Left ventricle myocardium superior (tissue), 1 donor: ENCODE results near the gene KIRREL3. TPM values are rescaled to one million over a fixed set of nuclear protein-coding genes. Genes with fewer than 3 reads are reported as not detected.
A peak's percentile ranks its signal among the peaks of the same experiment; 100 is the strongest.

Experiments
- ATAC-seq: fragments of 200-7000 bp; cut with Tn5 transposase; one replicate; pipeline ENCODE4 v1.9.1; 2020; ENCODE audit warnings: mild to moderate bottlenecking, moderate library complexity
- DNase-seq: peaks from one replicate; pipeline ENCODE4 v3.0.0-alpha.2; 2020
- intact Hi-C: fragments of 100-400 bp; cut with micrococcal nuclease; formaldehyde crosslinking; loops from one replicate; pipeline ENCODE4 v1.11.0; 2022
- total RNA-seq: library from RNA; stranded (reverse); fragmentation: NEBNext Ultra II Directional; extraction: Animal tissue kit (Norgen Biotek cat#: 25700); gene quantifications from one replicate; pipeline ENCODE4 v1.2.1, GENCODE V29; 2021
- donor health status: DM: no; HTN: yes; CAD: no; lungs with severe emphysema.

The KIRREL3 gene
- total RNA-seq, 1 donor from 2014 or later = 0.35 TPM

DNA sequence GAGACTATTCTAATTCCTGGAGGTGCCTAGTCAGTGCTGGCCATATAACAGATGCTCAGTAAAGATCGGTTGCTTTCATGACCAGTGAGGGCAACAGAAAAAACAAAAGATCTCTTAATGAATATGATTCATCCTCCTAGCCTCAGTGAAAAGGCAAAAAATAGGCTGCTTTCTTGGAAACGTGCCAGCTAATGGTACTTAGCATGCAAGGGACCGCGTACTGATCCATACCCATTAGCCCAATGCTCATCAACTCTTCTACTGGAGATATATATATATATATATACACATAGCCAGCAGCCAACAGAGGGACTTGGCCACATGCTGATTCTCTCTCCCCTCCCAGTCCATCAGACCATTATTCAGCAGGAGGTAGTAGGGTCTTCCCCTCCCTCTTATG, 320.4 kb downstream of the KIRREL3 start:
- intact Hi-C loops = no loop called here
- ATAC-seq = no peak
- DNase-seq = no peak

DNA sequence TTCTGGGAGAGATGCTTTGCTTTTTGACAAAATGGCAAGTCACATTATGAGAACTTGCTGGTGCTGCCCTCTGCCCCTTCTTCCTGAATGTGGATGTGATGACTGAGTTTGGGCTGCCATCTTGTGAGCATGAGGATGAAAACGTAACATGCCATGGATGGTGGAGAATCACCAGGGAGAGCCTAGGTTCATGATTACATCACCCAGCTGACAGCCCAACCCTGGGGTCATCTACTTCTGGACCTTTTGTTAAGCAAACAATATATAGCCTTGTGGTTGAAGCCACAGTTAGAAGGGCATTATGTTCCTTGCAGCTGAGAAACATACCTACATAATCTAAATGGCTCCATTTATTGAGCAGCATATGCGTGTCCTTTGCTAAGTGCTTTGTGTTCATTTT, 321.5 kb downstream of the KIRREL3 start:
- no peak for ATAC-seq
- intact Hi-C loops = no loop called here
- no peak for DNase-seq

DNA sequence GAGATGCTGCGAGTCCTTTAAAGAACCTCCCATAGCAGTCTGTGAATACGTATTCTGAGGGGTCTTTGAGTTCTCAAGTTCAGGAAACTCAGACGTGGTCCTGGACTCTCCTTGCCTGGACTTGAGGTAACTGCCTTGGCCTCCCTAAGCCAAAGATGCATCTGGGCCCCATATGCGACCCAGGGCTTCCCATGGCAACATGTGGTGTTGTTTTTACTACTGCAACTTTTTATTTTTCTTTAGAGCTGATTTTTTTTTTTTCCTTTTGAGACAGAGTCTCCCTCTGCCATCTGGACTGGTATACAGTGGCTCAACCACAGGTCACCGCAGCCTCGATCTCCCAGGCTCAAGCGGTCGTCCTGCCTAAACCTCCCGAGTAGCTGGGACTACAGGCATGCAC, 324.0 kb downstream of the KIRREL3 start:
- ATAC-seq (no peak), DNase-seq (no peak)
- intact Hi-C loops = no loop called here

DNA sequence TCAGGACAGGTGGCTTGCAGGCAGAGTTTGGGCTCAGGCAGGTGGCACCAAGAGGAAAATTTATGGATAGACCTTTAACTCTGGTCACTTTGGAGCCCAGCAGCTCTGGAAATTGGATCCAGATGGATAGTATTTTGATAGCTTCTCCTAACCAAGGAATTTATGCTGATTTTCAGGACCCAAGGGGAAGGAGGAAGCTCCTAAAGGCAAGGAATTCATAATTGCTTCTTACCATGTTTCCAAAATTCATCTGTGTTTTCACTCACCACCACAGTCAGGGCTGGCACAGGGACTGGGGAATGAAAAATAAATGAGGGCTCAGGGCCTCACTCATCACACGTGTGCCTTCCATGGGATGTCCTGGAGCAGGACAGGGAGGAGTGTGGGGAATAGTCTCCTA, 327.3 kb downstream of the KIRREL3 start:
- intact Hi-C loops = no loop called here
- ATAC-seq (no peak), DNase-seq (no peak)

DNA sequence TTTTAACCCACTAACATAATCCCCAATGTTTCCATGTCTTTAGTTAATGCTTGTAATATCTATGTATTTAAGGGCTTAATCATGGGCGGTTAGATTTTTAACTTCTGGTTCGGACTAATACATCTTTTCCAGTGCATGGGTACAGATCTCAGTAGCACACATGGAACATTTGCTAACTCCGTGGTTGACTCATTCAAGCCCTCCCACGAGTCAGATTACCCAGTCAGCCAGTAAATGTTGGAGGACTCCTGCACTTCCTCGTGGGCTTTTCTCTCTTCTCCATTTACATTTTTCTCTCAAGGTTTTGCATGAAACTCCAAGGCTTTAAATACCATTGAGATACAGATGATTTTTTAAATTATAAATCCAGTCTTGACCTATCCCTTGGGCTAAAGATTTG, 331.2 kb downstream of the KIRREL3 start:
- no peak for ATAC-seq
- intact Hi-C loops = no loop called here
- no peak for DNase-seq

DNA sequence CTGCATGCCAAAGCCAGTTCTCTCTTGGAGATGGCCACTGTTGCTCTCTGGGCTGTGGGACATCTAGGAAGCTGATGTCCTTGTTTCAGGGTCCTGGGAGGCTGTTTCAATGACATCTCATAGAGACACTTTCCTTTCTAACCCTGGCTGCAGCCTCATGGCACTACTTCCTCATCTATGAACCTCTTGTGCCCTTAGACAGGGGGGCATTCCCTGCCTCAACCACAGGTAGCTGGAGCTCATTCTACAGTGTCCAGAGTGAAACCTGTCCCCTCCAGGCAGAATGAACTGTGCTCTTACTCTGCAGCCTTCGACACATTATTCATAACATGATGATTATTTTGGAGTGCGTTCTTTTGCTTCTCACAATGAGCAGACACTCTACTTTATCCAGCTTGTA, 335.9 kb downstream of the KIRREL3 start:
- intact Hi-C loops = no loop called here
- no peak for DNase-seq
- no peak for ATAC-seq

DNA sequence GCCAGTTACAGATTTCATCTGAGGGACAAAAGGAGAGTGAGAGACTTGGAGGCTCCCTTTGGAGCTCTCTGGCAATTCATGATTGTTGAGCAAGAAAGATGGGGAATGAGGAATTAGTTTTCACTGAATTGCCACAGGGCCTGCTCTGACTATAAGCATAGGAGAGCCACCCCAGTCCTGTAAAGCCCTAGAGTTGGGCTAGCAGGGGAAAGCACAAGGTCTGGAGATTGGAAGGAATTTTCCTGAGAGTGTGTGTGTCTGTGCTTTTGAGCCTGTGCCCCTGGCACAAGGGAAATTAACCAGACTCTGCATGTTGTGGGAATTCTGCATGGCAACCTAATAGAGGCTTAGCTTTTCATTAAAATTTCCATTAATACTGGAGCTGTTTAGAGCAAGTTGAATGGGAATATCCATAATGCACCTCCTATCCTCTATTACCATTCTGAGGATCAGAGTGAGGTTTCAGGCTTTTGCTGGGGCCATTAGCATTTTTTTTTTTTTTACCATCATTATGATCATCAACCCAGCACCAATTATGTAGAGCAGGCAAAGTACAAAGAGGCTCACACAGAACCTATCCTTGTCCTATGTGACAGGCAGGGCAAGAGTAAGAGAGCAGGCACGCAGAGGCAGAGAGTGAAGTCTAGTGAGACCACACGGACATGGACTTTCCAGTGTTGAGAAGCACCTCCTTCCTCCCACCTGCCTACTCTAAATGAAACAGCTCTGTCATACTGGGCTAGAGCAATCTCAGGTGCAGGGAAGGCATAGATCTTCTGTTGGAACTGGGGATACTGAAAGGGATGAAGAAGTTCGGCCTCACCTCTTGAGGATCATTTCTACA, 336.6 kb downstream of the KIRREL3 start:
- intact Hi-C loops = no loop called here
- DNase-seq = no peak
- no peak for ATAC-seq

DNA sequence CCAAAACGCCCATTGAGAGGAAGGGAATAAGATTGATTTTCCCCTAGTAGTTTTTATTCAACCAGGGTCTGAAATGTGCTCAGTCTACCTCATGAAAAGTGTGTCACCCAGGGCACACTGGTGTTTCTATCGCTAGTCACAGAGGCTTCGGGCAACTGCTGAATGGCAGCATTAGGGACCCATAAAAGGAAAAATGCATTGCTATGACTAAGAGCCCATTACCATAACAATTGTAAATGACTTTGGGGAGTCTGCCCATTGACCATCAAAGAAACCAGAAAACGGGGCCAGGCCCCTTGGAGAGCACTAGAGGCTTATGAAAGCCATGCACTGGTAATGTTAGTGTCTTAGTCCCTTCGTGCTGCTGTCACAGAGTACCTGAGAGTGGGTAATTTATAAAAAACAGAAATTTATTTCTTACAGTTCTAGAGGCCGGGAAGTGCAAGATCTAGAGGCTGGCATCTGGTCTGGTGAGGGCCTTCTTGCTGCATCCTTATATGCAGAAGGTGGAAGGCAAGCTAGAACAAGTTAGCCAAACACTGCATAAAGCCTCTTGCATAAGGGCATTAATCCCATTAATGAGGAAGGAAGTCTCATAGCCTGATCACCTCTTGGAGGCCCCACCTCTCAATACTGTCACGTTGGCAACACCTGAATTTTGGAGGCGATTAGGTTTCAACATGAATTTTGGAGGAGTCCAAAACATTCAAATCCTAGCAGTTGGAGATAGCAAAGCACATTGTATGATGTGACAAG, 338.4 kb downstream of the KIRREL3 start:
- intact Hi-C loops = no loop called here
- ATAC-seq (no peak), DNase-seq (no peak)

DNA sequence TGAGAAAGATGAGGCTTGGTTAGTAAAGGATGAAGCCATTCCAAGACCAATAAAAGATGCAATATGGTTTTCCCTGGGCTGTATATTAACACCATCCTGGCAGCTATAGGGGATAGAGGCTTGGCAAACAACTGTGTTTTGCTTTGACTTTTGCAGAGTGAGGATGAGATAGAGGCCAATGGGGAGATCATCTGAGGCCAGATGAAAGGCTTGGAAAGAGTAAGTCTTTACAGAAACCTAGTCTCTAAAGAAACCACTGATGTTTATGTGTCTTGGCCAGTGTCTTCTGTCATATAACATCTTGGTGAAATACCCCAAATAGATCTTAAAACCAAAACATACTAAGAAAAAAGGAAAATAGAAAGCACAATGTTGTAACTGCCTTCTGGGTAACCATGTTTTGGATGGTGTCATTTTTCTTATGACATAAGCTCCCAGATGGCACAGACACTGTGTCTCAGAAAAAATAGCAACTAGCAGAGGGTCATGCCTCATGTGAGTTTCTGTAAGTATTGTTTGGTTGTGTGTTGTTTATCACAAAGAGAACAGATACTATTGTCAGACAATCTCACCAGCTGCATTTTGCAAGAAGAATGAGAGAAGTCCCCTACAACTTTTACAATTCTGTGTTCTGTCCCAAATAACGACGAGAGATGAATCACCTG, 339.7 kb downstream of the KIRREL3 start:
- ATAC-seq (no peak), DNase-seq (no peak)
- intact Hi-C loops = no loop called here

DNA sequence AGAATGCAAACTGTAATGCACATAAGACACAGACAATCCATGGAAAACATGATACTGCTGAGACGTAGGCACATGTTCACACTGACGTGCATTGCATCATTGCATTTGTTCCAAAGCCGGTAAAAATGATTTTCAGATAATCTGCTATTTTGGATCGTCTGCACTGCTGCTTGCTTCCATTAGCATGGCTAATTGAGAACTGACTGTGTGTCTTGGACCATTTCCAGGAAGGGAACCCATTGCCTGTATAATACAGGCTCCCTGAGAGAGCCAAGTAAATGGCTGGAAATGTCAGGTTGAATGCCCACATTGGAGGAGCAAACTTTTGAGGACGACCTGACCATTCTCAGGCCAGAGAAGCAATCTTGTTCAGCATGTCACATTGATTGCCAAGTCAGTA, 340.2 kb downstream of the KIRREL3 start:
- no peak for ATAC-seq
- intact Hi-C loops = no loop called here

DNA sequence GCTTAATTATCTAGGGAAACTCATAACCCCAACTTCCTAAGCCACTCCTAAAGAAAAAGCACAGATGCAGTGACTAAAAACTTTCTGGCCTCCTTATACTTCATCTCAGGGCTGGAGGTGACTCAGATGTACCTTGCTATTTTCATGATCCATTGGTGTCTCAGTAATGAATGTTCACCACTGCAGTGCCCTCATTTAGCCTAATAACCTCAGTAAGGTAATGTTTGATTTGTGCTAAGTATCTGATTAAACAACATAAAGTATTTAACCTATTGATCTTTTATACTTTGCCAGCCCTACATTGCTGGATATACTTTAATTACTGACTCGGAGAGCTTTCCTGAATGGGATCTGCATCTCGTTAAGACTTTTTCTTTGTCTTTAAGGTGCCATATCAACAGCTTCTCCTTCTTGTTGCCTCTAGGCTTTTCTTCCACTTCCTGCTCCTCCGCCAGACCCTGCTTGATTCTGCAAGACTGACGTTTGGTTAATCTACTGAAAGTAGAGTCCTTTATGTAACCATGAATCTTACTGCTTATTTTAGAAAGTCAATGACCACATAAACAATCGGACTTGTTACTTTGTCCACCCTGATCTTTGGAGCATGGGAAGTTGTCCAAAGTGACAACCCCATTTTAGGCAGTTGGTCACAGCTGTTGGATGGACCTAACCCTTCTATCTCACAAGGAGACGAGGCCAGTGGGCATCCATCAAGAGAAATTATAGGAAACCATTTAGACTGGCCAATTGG, 342.1 kb downstream of the KIRREL3 start:
- DNase-seq (no peak), ATAC-seq (no peak)
- intact Hi-C loops = no loop called here

More for the DNA sequence above, 340.2 kb downstream of the KIRREL3 start:
- no peak for DNase-seq

DNA sequence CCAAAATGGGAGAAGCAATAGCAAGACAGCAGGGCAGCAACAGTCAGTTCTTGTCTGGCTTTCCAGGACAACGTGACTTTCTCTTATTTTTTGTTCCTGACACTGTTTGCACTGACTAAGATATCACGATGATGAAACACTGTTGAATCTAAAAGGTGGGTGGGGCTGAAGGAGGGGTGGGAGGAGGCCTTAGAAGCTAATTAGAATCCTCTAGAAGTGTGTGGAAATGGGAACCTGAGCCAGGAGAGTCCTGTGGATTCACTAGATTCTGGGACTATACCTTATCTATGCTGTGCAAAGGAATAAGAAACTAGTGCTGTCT, 344.8 kb downstream of the KIRREL3 start:
- no peak for ATAC-seq
- intact Hi-C loops = no loop called here
- no peak for DNase-seq

DNA sequence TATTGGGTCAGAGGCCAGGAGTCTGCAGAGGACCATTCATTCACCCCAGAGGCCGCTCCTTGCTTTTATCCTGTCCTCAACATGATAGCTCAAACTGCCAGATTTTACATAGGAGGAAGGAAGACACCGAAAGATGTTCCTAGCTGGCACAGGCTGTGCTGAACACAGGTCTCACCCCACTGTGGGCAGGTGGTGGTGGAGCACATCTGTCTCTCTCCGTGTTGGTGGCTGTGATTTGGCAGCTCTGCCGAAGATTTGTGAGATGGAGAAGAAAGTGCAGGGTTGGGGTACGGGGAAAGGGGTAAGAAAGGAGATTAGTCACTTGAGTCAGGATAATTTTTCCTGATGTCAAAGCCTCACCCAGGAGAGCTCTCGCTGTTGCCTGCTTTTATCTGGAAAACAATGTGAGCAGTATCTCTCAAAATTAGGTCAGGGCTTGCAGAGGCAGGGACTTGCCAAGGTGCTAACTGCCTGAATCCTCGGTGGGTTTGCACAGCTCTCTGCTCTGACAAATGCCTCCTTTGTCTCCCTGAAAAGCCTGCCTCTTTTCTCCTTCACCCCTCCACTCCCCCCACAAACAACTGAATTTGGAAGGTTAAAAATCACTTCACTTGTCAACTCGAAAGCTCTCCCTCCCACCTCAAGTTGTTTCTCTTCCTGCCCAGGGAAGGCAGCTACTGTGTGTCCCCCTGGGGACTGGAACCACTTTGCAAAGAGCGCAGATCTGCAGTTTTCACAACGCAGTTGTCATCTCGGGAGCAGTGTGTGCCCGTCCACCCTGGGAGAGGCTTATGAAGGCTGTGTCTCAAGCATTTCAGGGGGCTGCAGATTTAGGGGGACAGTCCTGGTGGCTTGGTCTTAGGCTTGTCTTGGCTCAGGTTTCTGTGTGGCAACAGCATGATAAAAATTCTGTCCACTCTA, 345.4 kb downstream of the KIRREL3 start:
- DNase-seq (no peak), ATAC-seq (no peak)
- intact Hi-C loops = no loop called here

DNA sequence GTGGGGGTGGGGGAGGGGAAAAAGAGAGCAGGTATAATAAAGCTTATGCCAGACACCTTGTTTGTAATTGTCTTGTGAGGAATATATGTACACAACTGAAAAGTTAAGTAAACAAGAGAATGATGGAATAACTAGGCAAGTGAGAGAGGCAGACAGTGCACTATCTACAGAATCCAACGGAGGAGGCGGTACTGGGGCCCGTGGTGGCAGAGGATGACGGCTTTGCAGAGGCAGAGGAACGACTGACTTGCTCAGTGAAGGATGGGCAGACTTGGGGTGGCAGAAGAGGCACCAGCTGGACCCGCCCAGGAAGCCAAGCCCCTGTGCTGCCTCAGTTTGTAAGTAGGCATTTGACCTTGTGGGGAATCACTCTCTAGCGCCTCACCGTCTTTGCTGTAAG, 347.5 kb downstream of the KIRREL3 start:
- ATAC-seq (no peak), DNase-seq (no peak)
- intact Hi-C loops = no loop called here

DNA sequence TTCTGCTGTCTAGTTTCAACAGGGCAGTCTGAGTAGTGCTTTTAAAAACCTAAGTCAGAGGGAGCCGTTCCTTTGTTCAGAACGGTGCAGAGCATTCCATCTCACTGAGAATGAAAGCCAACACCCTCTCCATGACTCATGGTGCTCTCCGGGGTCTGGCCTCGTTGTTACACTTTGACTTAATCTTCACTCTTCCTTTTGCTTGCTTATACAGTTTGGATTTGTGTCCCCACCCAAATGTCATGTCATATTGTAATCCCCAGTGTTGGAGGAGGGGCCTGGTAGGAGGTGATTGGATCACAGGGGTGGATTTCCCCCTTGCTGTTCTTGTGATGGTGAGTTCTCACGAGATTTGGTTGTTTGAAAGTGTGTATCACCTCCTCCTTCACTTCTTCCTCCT, 352.8 kb downstream of the KIRREL3 start:
- DNase-seq = no peak
- ATAC-seq = peak; percentile 32
- intact Hi-C loops = no loop called here

DNA sequence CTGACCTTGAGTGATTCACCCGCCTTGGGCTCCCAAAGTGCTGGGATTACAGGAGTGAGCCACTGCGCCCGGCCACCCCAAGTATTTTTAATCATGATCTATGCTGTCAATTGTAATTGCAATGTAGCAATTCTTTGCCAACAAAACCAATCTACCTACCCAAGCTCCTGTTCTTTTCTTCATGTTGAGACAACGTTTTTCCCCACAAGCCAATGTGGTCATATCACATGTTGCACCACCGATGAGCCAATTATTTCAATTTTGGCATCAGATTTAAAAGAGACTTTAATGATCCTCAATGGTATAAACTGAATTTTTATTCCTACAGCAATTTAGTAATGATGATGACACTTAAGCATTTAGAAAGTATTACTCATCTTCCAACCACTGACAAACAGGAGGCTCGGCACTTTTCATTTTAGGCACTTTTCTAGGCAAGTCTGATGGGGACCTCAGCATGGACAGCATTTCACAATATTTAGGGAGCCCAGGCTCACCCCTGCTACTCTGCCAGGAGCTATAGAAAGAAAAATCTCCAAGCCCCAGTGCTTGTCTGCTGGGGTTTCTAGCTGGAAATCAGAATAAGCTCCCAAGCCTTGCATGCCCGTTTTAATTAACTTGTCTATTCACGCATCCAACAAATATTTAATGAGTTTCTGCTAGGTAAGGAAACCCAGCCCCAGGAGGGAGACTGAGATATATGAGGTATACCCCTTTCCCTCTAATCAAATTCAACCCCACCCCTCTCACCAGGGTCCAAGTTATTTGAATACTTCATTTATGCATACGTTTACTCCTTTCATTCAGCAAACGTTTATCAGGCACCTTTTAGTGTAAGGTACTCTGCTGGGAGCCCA, 353.6 kb downstream of the KIRREL3 start:
- ATAC-seq (no peak), DNase-seq (no peak)
- intact Hi-C loops = no loop called here

DNA sequence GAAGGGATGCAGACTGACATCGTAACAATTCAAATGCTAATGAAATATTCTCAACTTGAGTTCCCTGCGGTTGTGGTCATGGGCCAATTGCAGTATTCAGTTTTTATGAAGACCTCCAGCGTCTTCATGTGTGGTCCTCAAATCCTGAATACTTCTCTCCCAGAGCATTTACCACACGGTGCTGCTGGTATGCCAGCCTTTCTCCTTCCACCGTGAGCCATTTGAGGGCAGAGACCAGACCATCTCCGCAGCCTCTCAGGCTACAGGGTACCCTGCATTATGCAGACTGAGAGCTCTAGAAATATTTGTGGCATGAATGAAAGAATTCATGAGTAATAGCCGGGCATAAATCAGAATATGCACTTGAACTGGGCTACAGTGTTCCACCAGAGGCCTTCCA, 355.4 kb downstream of the KIRREL3 start:
- DNase-seq = no peak
- intact Hi-C loops = no loop called here
- ATAC-seq = no peak

DNA sequence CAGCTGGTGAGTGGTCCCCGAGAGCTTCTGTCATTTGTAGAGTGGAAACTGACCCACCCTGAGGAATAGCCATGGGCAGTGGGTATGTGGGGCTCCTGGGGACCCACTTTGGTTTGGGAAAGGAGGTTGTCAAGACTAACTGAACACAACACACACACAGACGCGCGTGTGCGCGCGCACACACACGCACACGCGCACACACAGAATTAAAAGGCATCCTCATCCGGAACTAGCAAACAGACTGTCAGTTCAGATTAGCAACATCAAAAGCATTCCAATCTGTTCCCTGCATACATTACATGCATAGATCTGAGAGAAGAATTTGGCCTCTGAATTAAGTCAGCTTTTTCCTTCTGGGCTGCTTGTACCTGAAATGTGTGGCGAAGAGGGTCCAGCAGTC, 360.4 kb downstream of the KIRREL3 start:
- DNase-seq (no peak), ATAC-seq (no peak)
- intact Hi-C loops = no loop called here
